LNCAP (cell line): Measurements from ENCODE around the gene VPS36.

Experiments
- TF ChIP-seq, protein P1 (sequence below): fragments of 450-650 bp; IDR thresholded peaks from 2 replicates; pipeline ENCODE4 v1.5.1; 2017; ENCODE audit warnings: mild to moderate bottlenecking

VPS36 gene

DNA sequence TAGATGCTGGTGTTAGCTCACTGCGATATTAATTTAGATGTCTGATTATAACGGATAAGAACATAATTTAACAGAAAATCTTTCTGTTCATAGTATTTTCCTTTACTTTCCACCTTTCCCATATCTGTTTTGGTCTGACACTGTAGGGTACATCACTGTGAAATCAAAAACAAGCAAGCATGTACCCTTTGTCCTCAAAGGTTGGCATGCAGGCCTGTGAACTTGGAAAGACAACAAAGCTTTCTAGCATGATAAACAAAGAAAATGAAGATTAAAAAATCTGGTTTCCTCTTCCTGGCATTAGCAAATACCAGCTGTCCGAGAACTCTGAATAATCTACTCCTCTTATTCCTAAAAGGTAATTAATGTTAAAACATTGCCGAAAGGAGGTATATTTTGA is 76.0 kb downstream of the VPS36 start:
- TF ChIP-seq, protein P1, sequence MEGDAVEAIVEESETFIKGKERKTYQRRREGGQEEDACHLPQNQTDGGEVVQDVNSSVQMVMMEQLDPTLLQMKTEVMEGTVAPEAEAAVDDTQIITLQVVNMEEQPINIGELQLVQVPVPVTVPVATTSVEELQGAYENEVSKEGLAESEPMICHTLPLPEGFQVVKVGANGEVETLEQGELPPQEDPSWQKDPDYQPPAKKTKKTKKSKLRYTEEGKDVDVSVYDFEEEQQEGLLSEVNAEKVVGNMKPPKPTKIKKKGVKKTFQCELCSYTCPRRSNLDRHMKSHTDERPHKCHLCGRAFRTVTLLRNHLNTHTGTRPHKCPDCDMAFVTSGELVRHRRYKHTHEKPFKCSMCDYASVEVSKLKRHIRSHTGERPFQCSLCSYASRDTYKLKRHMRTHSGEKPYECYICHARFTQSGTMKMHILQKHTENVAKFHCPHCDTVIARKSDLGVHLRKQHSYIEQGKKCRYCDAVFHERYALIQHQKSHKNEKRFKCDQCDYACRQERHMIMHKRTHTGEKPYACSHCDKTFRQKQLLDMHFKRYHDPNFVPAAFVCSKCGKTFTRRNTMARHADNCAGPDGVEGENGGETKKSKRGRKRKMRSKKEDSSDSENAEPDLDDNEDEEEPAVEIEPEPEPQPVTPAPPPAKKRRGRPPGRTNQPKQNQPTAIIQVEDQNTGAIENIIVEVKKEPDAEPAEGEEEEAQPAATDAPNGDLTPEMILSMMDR, result no peak

DNA sequence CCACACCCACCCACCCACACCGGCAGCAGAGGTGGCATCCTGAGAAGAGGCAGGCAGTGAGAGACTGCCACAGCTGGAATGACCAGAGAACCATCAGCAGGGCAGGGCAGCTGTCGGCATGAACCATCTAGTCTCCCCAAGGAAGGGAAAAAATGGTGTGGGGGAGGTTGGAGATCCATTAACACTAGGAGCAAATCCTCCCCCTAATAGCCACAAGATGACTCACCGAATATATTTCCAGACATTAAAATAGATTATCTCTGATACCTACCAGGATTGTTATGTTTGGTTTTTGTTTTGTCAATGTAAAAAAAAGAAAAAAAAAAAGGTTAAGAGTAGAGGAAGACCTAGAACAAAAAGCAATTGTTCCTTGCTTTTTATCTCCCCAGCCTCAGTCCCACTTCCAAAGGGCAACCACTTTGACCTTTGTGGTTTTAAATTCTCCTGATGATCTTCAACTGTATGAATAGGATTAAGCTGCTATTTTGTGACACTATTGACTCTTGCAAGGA is 78.6 kb downstream of the VPS36 start:
- TF ChIP-seq, protein P1, result no peak

DNA sequence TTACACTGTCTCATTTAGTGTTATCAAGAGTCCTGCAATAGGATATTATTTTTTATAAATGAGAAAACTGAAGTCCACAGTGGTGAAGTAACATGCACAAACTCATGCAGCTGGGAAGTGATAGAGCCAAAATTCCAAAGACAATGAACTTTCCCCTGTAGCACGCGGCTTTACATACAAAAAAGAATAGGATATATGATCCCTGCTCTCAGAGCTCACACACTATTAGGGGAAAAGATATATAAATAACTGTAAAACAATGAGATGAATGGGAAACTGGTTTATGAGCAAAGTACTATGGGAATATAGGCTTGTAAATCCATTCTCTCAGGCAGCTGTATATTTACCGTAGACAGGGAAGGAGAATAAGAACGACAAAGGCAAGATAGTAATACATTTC is 84.1 kb downstream of the VPS36 start:
- TF ChIP-seq, protein P1, result no peak
